Measurements from ENCODE around the gene TNFAIP8. TPM values are rescaled to one million over a fixed set of nuclear protein-coding genes. Genes with fewer than 3 reads are reported as not detected.

Gene TNFAIP8
- total and polyA plus RNA-seq, 10 of the 15 experiments (the other 5 are each of a cell fraction or from before 2014, with no cell fraction given): 124 to 324 (median 177) TPM

DNA sequence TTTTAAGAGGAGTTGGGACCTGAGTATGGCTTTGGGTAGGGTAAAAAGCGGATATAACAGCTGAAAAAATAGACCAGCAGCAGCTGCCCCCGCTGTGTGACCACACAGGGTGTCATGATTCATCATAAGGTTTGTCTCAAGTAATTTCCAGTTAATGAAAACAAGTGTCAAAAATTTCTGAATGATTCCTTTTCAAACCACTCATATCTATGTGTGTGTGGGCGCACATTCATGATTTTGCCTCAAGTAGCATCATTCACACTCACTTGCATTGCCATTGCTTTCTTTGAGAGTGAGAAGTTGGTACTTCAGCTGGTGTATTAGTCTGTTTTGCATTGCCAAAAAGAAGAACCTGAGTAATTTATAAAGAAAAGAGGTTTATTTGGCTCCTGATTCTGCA is 12.1 kb upstream of the TNFAIP8 start (continued):
- TF ChIP-seq, protein P1, sequence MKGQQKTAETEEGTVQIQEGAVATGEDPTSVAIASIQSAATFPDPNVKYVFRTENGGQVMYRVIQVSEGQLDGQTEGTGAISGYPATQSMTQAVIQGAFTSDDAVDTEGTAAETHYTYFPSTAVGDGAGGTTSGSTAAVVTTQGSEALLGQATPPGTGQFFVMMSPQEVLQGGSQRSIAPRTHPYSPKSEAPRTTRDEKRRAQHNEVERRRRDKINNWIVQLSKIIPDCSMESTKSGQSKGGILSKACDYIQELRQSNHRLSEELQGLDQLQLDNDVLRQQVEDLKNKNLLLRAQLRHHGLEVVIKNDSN (IDR thresholded peaks at IDR 0.05; ENCODE audit: borderline replicate concordance, extremely low read length, insufficient read depth, low read depth, low read length): no peak
- no peak for TF ChIP-seq ESRRA (IDR thresholded peaks at IDR 0.05; ENCODE audit: low read length)
- TF ChIP-seq, protein P2, sequence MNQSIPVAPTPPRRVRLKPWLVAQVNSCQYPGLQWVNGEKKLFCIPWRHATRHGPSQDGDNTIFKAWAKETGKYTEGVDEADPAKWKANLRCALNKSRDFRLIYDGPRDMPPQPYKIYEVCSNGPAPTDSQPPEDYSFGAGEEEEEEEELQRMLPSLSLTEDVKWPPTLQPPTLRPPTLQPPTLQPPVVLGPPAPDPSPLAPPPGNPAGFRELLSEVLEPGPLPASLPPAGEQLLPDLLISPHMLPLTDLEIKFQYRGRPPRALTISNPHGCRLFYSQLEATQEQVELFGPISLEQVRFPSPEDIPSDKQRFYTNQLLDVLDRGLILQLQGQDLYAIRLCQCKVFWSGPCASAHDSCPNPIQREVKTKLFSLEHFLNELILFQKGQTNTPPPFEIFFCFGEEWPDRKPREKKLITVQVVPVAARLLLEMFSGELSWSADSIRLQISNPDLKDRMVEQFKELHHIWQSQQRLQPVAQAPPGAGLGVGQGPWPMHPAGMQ (IDR thresholded peaks at IDR 0.05; ENCODE audit: borderline replicate concordance): no peak
- TF ChIP-seq SRF (IDR thresholded peaks at IDR 0.05; ENCODE audit: low read depth in 2 of 2, low read length in 2 of 2): no peak
- TF ChIP-seq YBX1 (IDR thresholded peaks at IDR 0.05): no peak
- TF ChIP-seq, protein P3, sequence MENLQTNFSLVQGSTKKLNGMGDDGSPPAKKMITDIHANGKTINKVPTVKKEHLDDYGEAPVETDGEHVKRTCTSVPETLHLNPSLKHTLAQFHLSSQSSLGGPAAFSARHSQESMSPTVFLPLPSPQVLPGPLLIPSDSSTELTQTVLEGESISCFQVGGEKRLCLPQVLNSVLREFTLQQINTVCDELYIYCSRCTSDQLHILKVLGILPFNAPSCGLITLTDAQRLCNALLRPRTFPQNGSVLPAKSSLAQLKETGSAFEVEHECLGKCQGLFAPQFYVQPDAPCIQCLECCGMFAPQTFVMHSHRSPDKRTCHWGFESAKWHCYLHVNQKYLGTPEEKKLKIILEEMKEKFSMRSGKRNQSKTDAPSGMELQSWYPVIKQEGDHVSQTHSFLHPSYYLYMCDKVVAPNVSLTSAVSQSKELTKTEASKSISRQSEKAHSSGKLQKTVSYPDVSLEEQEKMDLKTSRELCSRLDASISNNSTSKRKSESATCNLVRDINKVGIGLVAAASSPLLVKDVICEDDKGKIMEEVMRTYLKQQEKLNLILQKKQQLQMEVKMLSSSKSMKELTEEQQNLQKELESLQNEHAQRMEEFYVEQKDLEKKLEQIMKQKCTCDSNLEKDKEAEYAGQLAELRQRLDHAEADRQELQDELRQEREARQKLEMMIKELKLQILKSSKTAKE (IDR thresholded peaks at IDR 0.05; ENCODE audit: low read depth, poor library complexity, severe bottlenecking): no peak
- TF ChIP-seq TARDBP (IDR thresholded peaks at IDR 0.05; ENCODE audit: borderline replicate concordance): no peak
- TF ChIP-seq SUZ12 (IDR thresholded peaks at IDR 0.05; ENCODE audit: unreplicated experiment): no peak
- TF ChIP-seq BCL11A (IDR thresholded peaks at IDR 0.05; ENCODE audit: low read depth, low read length): no peak; the same call in 1 of the 2 replicates
- no peak for TF ChIP-seq CBFB (IDR thresholded peaks at IDR 0.05; ENCODE audit: low read depth)
- no peak for TF ChIP-seq RCOR1 (conservative IDR thresholded peaks at IDR 0.05; ENCODE audit: low read depth, low read length)

All from GM12878 (cell line).